ENCODE results near the gene ZNF609.

Gene ZNF609

DNA sequence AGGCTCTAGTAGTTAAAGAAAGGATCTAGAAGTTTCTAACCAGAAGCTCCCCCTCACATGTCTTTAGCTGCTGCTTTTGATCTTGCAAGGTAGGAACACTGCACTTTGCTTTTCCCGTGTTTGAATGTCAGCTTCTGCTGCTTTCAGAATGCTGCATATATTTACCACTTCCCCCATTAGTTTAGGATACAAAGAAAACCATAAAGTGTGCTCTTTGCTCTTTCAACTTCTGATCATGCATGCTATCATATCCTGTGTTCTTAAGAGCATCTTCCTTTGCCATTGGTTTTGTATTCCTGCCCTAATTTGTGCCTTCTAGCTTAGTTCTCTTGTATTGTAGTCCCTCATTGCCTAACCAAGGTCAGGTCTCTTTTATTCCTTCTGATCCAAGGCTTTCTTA lies 43.3 kb downstream of the ZNF609 start:
- DNase-seq: no peak

DNA sequence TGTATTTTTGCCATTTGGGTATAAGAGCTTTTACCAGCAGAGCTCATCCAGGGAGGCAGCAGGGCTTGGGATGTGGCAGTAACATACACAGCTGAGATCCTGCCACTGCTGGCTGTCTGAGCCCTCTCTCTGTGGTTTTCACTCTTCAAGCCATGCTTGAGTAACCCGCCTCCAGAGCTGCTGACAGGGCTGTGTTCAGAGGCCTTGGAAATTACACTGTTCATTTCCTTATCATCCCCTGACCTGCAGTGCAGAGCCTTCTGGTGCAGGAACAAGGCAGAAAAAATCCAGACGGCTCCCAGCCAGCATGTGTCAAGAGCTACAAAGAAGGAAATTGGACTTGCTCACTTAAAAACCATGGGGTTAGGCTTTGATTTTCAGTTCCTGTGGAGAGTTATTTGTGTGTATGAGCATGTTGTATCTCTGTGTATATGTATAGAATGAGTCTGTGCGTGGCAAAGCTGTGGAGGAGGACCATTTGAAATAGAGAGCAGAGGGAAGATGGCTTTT lies 47.0 kb downstream of the ZNF609 start:
- DNase-seq: no peak

DNA sequence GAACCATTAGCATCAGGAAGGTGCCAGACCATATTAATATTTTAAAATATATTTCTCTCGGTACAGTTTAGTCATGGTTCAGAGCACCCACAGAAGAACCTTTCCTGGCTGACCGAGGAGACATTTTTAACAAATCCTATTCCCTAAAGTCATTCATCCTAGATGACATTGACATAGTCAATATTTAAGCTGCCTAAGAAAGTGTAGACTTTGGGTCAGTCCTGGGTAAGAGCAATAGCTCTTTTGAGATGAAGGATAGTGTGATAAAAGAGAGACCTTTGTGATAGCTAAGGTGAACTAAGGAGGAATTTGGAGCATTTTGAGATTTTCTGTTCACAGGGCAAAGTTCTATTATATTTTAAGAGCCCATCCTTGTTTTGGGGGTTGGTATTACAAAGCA lies 47.5 kb downstream of the ZNF609 start:
- no peak for DNase-seq

DNA sequence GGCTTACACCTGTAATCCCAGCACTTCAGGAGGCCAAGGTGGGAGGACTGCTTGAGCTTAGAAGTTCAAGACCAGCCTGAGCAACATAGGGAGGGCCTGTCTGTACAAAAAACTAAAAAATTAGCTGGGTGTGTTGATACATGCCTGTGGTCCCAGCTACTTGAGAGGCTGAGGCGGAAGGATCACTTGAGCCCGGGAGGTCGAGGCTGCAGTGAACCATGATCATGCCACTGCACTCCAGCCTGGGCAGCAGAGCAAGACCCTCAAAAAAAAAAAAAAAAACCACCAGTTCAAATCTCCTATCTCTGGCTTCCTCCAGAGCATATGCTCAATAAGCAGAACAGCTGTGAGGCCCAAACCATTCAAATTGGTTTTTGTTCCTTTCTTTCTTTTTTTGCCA lies 53.4 kb downstream of the ZNF609 start:
- DNase-seq: no peak

DNA sequence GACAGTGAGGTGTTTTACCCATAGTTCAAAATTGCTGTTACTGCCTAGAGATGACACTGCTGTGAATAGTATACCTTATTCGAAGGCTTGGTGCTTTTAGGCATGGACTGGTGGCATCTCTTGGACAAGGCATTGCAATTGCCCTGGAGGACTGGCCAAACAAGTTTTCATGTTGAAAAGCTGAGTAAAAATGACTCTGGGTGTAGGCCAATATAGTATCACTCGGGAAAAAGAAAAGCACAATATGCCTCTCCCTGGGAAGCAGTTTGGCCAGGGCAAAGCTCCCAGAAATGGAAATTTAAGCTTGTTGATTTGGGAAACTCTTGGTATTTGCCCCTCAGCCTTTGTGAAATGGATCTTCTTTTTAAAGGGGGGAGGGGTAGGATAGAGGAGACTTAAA lies 54.8 kb downstream of the ZNF609 start:
- DNase-seq: no peak

DNA sequence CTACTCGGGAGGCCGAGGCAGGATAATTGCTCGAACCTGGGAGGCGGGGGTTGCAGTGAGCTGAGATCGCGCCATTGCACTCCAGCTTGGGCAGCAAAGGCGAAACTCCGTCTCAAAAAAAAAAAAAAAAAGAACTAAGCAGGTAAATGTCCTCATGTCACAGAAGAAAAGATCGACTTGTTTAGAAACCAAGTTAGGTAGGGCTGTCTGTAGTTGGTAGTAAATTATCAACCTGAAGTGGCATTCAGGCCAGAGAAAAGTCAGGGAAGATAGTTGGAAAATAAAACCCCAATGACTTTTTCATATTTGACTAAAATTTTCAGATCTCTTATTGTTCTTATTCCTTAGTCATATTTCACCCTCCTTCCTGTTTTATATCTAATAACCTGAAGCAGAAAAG lies 55.4 kb downstream of the ZNF609 start:
- no peak for DNase-seq

DNA sequence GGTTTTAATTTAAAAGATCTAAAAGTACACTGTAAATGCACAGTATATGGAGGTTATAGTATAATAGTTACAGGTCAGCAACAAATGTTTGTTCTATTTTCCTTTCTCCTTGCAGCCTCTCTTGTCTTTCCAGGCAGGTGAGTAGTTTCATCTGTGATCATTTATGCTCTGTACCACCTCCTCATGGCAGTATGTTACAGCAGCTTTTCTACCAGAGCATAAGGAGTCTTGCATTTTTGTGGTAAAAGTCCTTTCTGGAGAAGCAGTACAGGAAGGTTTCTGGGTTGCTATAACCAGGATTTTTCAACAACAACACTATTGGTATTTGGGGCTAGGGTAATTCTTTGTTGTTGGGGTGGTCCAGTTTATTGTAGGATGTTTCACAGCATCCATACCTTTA lies 59.5 kb downstream of the ZNF609 start:
- DNase-seq: no peak

DNA sequence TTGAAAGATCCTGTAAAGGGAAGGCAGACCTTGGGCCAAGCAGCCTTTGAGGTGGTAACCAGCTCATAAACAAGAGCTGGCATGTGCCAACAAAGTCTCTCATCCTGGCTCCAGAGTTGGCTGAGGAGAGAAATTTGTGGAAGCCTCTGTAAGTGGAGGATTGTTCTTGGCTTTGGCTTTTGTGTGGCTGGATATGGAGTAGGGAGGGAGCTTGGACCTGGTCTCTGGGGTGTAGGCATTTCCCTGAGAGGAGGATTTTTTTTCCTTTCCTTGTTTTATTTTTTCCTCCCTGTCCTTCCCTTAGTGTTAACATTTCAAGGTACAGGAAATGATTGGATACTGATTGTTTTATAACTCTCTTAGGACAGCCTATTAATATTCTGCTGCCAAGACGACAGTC lies 60.8 kb downstream of the ZNF609 start:
- no peak for DNase-seq

DNA sequence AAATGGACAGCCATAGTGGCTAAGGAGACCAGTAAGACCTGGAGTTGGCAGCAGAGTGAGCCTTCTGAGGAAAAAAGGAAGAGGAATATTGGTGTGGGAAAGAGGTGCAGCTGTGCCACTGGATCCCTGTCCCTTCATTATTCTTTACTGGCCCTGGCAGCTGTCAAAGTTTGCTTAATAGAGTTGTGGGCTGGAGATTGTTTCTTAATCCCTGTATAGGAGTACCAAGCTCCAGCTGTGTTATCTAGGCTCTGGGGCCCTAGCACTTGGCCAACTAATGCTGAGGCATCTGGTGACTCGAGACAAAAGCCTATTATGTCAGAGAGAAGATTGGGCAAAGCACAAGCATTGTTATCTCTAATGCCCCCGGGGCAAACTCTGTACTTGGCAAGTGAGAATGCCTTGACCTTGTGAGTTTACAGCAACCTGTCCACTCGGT lies 61.4 kb downstream of the ZNF609 start:
- no peak for DNase-seq

DNA sequence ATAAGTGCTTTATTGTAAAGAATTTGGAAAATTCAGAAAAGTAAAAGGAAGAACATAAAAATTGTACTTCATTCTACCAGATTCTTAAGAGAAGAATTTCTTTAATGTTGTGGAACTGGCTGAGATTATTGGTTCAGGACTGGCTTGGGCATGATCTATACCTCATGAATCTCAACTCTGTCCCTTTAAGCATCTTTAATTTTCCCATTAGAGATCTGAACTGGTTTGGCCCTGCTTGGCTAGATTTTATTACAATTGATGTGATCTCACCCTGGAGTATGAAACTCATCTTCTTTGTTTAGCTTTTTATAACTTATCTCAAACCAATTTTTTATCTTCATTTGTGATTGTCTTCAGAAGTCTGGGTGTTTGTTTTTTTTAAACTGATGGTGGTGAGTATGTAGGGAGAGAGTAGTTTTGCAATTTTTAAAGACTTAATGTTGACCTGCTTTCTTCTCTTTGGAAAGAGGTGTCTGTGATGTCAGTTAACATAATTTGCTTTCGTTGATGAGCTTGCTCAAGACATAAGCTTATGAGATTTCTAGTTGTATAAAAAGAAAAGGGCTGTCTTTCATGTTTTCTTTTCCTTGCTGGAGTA lies 61.9 kb downstream of the ZNF609 start:
- no peak for DNase-seq

DNA sequence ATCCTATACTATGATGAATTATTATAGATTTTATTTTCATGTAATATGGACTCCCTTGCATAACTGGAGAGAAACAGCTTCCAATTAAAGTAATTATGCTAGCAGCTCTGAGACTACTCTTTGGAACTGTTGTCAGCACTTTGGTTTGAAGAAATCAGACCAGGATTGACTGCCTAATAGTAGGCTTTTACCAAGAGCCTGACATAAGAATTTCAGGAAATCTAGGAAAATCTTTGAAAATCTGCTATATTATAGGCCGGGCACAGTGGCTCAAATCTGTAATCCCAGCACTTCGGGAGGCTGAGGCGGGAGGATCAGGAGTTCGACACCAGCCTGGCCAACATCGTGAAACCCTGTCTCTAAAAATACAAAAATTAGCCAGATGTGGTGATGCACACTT lies 62.9 kb downstream of the ZNF609 start:
- no peak for DNase-seq

DNA sequence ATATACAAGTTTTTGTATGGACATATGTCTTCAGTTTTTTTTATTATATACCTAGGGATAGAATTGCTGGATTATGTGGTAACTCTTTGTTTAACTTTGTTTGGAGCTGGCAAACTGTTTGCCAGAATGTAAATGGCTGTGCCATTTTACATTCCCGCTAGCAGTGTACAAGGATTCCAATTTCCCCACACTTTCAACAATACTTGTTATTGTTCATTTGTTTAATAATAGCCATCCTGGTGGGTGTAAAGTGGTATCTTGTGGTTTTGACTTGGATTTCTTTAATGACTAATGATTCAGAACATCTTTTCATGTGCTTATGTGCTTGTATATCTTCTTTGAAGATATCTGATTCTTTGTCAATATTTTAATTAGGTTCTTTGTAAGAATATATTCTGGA lies 64.4 kb downstream of the ZNF609 start:
- DNase-seq: no peak

DNA sequence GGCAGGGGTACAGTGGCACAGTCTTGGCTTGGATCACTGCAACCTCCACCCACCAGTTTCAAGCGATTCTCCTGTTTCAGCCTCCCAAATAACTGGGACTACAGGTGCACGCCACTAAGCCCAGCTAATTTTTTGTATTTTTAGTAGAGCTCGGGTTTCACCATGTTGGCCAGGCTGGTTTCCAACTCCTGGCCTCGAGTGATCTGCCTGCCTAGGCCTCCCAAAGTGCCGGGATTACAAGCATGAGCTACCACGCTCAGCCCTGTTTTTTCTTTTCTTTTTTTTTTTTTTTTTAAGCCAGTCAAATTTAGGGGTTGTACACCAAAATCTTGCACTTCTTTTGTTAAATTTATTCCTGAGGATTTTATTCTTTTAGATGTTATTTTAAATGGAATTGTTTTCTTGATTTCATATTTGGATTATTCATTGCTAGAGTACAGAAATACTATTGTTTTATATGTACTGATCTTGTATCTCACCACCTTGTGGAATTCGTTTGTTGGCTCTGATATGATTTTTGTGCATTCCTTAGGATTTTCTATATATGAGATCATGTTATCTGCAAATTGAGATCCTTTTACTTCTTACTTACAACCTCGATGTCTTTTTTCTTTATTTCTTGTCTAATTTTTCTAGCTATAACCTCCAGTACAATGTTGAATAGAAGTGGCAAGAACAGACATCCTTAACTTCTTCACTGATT lies 65.6 kb downstream of the ZNF609 start:
- no peak for DNase-seq

DNA sequence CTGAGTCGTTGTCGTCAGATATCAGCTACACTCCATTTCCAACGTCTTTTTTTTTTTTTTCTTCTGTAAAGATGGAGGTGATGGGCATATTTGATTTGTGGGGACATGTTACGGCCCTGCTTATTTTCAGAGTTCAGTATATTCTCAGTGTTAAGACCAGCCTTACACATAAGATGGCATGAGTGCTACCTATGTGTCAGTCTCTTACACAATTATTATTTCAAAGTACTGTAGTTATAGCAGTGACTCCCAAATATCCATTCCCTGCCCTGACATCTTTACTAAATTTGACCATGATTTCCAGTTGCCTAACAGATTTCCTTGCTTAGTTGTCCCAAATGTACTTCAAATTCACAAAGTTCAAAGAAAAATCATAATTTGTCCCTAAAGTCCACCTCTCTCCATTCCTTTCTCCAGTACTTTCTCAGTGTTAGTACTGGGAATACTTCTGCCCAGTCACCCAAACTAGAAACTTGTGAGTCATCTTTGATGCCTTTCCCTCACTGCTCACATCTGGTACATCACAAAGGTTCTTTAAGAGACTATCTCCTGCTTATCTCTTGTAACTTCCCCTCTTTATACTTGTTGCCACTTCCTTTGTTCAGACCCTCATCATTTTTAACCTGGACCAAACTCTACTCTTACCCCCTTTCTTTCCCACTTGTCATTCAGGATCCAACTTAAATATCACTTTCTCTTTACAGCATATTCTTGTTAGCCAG lies 67.0 kb downstream of the ZNF609 start:
- no peak for DNase-seq

DNA sequence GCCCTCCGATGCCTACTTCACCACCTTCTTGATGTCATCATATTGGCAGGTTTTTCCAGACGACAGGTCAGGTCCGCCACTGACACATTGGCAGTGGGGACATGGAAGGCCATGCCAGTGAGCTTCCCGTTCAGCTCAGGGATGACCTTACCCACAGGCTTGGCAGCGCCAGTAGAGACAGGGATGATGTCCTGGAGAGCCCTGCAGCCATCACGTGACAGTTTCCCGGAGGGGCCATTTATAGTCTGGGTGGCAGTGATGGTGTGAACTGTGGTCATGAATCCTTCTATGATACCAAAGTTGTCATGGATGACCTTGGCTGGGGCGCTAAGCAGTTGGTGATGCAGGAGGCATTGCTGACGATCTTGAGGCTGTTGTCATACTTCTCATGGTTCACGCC lies 68.5 kb downstream of the ZNF609 start:
- DNase-seq: no peak

DNA sequence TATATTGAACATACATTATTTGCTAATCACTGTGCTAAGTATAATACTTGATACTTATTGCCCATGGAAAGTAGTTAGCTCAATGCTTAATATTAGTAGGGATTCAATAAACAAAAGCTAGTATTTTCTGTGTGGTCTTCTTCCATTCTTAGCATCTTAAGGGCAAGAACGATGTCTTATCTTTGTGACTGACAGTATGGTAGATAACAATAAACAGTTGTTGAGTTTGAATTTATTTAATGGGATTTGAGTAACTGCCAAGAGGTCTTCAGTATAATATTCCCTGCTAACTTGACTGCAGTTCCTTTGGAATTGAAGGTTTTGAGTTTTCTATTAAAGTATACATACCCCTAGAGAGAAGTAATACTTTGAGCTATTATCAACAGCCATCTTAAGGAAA lies 70.1 kb downstream of the ZNF609 start:
- DNase-seq: no peak

DNA sequence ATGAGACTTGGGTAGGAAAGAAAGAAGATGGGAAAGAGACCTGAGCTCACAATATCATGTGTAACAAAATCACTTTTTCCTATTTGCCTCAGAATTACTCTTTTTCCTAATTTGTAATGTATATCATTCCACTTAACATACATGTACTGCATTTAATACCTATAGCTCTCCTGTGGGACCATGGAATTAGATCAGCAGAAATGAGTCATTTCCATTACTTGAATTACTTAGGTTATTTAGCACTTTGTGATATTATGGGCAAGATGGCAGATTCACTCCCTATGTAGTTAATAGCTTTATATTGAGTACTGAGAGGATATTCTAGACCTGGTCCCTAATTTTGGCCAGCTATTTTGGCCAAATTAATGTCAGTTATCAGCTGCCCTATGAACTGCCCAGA lies 70.5 kb downstream of the ZNF609 start:
- DNase-seq: no peak

DNA sequence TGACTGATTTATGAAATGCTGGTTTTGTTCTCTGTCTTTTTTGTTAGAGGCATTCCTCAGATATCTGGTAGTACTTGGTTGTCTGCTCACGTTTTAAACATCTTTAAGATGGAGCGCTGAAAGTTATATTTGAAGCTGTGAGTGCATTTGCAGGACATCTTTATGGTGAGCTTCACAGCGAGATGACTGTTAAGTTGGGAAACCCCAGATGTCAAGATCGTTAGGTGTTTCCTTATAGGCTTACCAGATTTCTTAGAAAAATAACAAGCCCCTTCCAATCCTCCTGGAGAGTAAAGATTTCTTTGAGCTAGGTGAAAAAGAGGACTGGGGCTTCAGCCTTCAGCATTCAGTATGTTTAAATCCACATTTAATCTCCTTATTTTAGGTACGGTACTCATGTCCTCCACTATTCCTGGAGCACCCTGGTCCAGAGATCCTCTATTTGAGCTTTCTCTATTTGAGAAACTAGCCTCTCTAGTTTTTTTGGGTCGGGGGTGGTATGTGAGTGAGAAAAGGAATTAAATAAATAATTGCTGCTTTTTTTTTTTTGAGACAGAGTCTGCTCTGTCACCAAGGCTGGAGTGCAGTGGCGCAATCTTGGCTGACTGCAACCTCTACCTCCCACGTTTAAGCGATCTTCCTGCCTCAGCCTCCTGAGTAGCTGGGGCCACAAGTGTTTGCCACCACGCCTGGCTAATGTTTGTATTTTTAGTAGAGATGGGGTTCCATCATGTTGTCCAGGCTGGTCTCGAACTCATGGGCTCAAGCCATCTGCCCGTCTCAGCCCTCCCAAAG lies 72.3 kb downstream of the ZNF609 start:
- no peak for DNase-seq

DNA sequence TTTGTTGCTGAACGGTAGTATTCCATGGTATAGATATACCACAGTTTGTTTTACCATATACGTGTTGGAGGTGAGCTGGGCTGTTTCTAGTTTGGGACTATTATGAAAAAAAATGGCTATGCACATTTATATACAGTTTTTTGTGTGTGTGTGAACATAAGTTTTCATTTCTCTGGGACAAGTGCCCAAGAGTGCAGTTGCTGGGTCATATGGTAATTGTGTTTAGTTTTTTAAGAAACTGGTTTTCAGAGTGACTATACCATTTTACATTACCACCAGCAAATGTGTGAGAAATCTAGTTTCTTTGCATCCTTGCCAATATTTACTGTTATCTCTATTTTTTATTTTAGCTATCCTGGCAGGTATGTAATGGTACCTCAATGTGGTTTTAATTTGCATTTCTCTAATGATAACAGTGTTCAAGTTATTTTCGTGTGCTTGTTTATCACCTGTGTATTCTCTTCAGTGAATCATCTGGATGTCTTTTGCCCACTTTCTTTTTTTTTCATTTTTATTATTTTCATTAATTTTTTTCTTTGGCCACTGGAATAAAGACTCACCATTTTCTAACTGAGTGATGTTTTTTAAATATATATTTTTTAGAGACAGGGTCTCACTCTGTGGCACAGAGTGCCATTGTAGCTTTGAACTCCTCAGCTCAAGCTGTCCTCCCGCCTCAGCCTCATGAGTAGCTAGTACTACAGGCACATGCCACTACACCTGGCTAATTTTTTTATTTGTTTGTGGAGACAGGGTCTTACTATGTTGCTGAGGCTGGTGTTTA lies 75.3 kb downstream of the ZNF609 start:
- no peak for DNase-seq

DNA sequence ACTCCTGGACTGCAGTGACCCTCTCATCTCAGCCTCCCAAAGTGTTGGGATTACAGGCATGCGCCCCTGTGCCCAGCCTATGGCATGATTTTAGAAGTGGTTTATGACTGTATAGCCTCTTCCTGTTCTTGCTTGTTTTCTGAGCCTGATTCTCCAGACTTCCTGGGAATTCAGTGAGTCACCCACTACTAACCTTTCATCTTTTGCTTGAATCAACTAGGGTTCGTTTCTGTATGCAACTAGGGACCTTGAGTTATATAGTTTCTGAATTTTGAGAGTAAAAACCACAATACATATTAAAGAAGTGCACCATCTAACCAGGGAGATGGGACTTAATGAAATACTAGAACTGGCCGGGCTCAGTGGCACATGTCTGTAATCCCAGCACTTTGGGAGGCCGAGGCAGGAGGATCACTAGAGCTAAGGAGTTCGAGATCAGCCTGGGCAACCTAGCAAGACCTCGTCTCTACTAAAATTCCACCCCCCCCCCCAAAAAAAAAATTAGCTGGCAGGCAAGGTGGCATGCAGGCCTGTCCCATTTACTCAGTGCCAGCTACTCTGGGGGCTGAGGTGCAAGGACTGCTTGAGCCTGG lies 76.0 kb downstream of the ZNF609 start:
- no peak for DNase-seq

DNA sequence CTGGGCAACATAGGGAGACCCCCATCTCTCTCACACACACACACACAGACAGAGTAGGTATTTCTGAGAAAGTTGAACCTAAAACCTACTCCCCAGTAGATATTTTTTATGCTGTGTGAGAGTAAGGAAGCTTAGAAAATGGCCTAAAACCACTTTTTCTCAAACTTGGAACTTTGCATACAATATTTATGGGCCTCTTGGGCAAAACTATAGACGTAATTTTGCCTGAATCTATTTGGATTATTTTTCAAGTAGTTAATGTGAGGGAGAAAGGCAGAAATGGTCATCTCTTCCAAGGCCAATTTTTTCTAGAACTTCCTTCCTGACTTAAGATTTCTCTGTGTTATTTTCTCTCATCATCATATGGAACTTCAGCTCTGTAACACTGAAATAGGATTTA lies 81.7 kb downstream of the ZNF609 start:
- no peak for DNase-seq

DNA sequence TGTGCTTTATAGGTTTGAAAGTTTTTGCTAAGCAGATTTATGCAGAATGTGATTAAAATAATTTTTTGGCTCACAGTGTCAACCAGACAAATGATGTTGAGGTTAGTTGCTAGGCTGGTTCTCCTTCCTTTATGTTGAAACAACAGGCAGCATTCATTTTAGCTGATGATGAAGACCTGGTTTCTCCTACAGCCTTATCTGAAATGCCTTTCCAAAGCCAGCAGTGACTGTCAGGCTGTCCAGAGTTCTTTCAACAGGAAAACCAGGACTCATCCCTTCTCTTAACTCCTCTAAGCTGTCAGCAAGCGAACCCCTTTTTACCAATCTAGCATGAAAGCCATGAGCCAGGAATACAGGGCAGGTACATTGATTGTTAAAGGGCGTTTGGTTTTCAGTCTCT lies 84.1 kb downstream of the ZNF609 start:
- no peak for DNase-seq
